Lower lobe of right lung (tissue), 2 donors: ENCODE results near the gene MBD3L2B. TPM values are rescaled to one million over a fixed set of nuclear protein-coding genes. Genes with fewer than 3 reads are reported as not detected.
"Not testable (repeated sequence)": the region's sequence is repeated elsewhere in the genome, so short reads cannot be mapped to it uniquely, and the experiment has no call there.

Experiments used
- ATAC-seq, 2 donors: fragments of 200-7000 bp; cut with Tn5 transposase; one replicate each; pipeline ENCODE4 v1.9.1; 2020 to 2022; ENCODE audit warnings: mild to moderate bottlenecking in 2 of 2, moderate library complexity in 2 of 2
- DNase-seq: peaks from one replicate; pipeline ENCODE4 v3.0.0-alpha.2; 2020
- H3K27ac ChIP-seq: fragments of 200-600 bp; one replicate; pipeline ENCODE4 v1.8.0; 2022
- H3K27me3 ChIP-seq: fragments of 200-600 bp; one replicate; pipeline ENCODE4 v1.8.0; 2022; ENCODE audit warnings: low read depth
- H3K36me3 ChIP-seq: fragments of 200-600 bp; one replicate; pipeline ENCODE4 v1.8.0; 2022; ENCODE audit warnings: mild to moderate bottlenecking
- H3K4me1 ChIP-seq: fragments of 200-600 bp; one replicate; pipeline ENCODE4 v1.8.0; 2022
- H3K4me3 ChIP-seq: fragments of 200-600 bp; one replicate; pipeline ENCODE4 v1.8.0; 2022; ENCODE audit warnings: mild to moderate bottlenecking
- H3K9me3 ChIP-seq: fragments of 200-600 bp; one replicate; pipeline ENCODE4 v1.8.0; 2022
- CTCF ChIP-seq: fragments of 200-600 bp; IDR thresholded peaks from one replicate; pipeline ENCODE4 v1.8.0; 2022; ENCODE audit warnings: antibody characterized with exemption, mild to moderate bottlenecking
- intact Hi-C: fragments of 100-400 bp; cut with DNase I; formaldehyde crosslinking; loops from one replicate; pipeline ENCODE4 v1.11.0; 2022
- long read RNA-seq: library from polyadenylated mRNA; unstranded; transcript quantifications from one replicate; pipeline ENCODE4 v2.0.0, GENCODE V29; 2021
- total RNA-seq: library from RNA; stranded (reverse); fragmentation: NEBNext Ultra II Directional; extraction: Animal tissue kit (Norgen Biotek cat#: 25700); gene quantifications from one replicate; pipeline ENCODE4 v1.2.1, GENCODE V29; 2021
- donor health status: DM: no; HTN: yes; CAD: no; lungs with severe emphysema.

Gene MBD3L2B
- total RNA-seq: not detected
- long read RNA-seq: 0 reads

GRCh38 chr19:7021331-7021730 is at the start of gene MBD3L2B:
Gene MBD3L2B, minus strand, starts transcription at chr19:7021431. Its CDS starts 34 bp downstream, at chr19:7021397.
- H3K36me3 ChIP-seq: not testable (repeated sequence)

GRCh38 chr19:7069904-7070226 is 48.6 kb upstream of the MBD3L2B start:
- intact Hi-C loops: no loop called here
- Histone ChIP-seq H3K36me3 (peaks cover 40% of the 10 kb centered on the region), H3K4me1 (peaks cover 15% of the 10 kb centered on the region), H3K27me3 (no peaks in the 10 kb centered on the region), H3K4me3 (peak overlapping the region; percentile 97), H3K27ac (peak overlapping the region; percentile 88), H3K9me3 (no peaks in the 10 kb centered on the region)
- ATAC-seq (no peak), DNase-seq (no peak)
- no peak for TF ChIP-seq CTCF

More at GRCh38 chr19:7021331-7021730, at the start of gene MBD3L2B:
- H3K27me3 ChIP-seq, H3K27ac ChIP-seq, ATAC-seq, H3K4me1 ChIP-seq, H3K4me3 ChIP-seq, intact Hi-C loops, H3K9me3 ChIP-seq, DNase-seq: not testable (repeated sequence)

DNA sequence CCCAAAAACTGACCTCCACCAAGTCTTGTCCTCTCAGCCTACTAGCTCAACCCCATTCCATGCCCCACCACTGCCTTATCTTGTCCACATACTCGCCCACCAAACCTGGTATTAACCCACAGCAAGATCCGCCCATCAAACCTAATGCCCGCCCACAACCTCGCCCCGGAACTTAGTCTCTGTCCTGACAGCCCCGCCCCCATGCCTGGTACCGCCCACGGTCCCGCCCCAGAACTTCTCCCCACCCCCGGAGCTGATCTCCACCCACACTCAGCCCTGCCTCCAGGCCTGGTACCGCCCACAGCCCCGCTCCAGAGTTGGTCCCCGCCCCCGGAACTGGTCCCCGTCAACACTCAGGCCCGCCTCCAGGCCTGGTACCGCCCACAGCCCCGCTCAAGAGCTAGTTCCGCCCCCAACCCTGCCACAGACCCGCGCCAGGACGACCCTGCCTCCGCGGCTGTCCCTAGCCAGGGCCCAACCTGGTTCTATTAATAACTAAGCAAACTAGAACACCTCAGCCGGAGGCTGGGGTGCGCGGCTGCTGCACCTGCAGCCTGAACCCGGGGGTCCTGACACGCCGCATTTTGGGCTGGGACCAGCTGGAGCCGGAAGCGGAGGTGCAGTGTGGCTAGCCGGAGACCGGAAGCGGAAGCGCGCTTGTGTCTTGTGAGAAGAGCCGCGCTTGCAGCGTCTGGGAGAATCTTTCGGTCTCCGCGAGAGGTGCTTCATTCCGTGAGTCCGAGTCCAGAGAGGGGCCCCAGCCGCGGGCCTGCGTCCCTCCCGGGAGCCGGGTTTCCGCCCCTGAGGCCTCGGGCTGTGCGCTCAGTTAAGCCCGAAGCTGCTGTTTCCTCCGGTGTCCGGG is 48.0 kb upstream of the MBD3L2B start, which contains the start of gene ZNF557:
Gene ZNF557 (plus strand): TSS at position 662 of the 862 bp plus-strand sequence. CDS start 5,372 bp downstream, outside the sequence.
- peak within 1 kb of the TSS; percentile 88 for H3K27ac ChIP-seq
- peak within 1 kb of the TSS; percentile 97 for H3K4me3 ChIP-seq
- H3K36me3 ChIP-seq: peaks cover 36% of the 10 kb centered on the region
- intact Hi-C loops: no loop called here
- ATAC-seq: peak; percentile 100
- H3K27me3 ChIP-seq: no peaks in the 10 kb centered on the region
- no peaks in the 10 kb centered on the region for H3K9me3 ChIP-seq
- peaks cover 15% of the 10 kb centered on the region for H3K4me1 ChIP-seq
- no peak for TF ChIP-seq CTCF
- peak; percentile 100 for DNase-seq

DNA sequence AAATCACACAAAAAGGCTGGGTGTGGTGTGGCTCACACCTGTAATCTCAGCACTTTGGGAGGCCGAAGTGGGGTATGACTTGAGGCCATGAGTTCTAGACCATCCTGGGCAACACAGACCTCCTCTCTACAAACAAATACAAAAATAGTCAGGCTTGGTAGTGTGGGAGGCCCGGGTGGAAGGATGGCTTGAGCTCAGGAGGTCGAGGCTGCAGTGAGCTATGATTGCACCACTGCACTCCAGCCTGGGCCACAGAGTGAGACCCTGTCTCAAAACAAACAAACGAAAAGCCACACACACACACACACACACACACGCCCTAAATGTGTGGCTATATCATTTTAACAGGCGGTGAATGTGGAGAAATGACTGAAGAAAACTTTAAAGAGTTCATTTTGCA is 47.4 kb upstream of the MBD3L2B start:
- Histone ChIP-seq H3K4me1 (peaks cover 15% of the 10 kb centered on the region), H3K27ac (no peak overlapping the region), H3K4me3 (no peak overlapping the region), H3K27me3 (no peaks in the 10 kb centered on the region), H3K36me3 (peaks cover 29% of the 10 kb centered on the region), H3K9me3 (no peaks in the 10 kb centered on the region)
- no peak for DNase-seq
- ATAC-seq: no peak
- intact Hi-C loops: no loop called here
- TF ChIP-seq CTCF: no peak

DNA sequence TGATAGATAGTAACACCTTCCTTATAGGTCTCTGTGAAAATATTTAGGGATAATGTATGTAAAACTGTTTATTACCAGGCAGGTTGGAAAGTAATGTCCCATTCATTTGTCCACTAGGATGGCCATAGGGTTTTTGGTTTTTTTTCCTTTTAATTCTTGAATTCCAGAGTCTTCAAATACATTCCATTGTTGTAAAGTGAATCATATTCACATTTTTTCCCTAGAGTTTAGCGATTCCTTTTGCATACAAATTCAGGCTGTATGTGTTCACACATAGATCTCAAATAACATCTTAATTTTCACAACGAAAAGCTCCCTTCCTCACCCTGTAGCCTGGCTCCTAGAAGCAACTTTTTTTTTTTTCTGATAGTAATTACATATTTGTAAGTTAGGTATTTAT is 46.5 kb upstream of the MBD3L2B start:
- intact Hi-C loops: no loop called here
- DNase-seq (no peak), ATAC-seq (no peak)
- H3K4me1 ChIP-seq: peaks cover 15% of the 10 kb centered on the region
- no peak overlapping the region for H3K27ac ChIP-seq
- H3K4me3 ChIP-seq: no peak overlapping the region
- no peaks in the 10 kb centered on the region for H3K9me3 ChIP-seq
- no peaks in the 10 kb centered on the region for H3K27me3 ChIP-seq
- peaks cover 20% of the 10 kb centered on the region for H3K36me3 ChIP-seq
- no peak for TF ChIP-seq CTCF

DNA sequence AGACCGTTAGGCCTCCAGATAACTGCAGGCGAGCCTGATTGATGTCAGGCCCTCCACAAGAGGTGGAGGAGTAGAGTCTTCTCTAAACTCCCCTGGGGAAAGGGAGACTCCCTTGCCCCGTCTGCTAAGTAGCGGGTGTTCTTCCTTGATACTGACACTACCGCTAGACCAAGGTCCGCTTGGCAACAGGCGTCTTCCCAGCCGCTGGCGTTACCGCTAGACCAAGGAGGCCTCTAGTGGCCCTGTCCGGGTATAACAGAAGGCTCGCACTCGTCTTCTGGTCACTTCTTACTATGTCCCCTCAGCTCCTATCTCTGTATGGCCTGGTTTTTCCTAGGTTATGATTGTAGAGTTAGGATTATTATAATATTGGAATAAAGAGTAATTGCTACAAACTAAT is 45.9 kb upstream of the MBD3L2B start:
- H3K9me3 ChIP-seq, ATAC-seq, H3K4me3 ChIP-seq, H3K27me3 ChIP-seq, H3K27ac ChIP-seq, intact Hi-C loops, DNase-seq: not testable (repeated sequence)
- H3K4me1 ChIP-seq: peaks cover 15% of the 10 kb centered on the region
- H3K36me3 ChIP-seq: peaks cover 14% of the 10 kb centered on the region
